Cardiac muscle cell (in vitro differentiated cells and primary cell): ENCODE results near the gene NEU3. TPM values are rescaled to one million over a fixed set of nuclear protein-coding genes. Genes with fewer than 3 reads are reported as not detected.
"Not testable (repeated sequence)": the region's sequence is repeated elsewhere in the genome, so short reads cannot be mapped to it uniquely, and the experiment has no call there.

ENCODE experiments used
- DNase-seq, 2 donors: peaks; one replicate each; pipeline versions ENCODE4 v3.0.0 to v3.0.0-alpha.2; 2010 to 2017; ENCODE audit warnings: low read depth in 1 of 2, low spot score in 1 of 2
- H3K27ac ChIP-seq: fragments of 200-600 bp; sonication (generic); 2 replicates; pipeline ENCODE4 v1.5.1; 2016
- H3K27me3 ChIP-seq: fragments of 200-600 bp; sonication (generic); 2 replicates; pipeline ENCODE4 v1.6.0; 2016; ENCODE audit warnings: control low read depth
- H3K36me3 ChIP-seq: fragments of 200-600 bp; sonication (generic); 2 replicates; pipeline ENCODE4 v1.5.1; 2016; ENCODE audit warnings: control low read depth
- H3K4me1 ChIP-seq: fragments of 200-600 bp; sonication (generic); 2 replicates; pipeline ENCODE4 v1.8.1; 2017; ENCODE audit warnings: low read depth, mild to moderate bottlenecking, mixed run types
- H3K4me3 ChIP-seq: fragments of 200-600 bp; sonication (generic); 2 replicates; pipeline ENCODE4 v1.5.1; 2016; ENCODE audit warnings: mild to moderate bottlenecking
- H3K9me3 ChIP-seq: fragments of 200-600 bp; sonication (generic); 2 replicates; pipeline ENCODE4 v1.5.1; 2017; ENCODE audit warnings: low read depth, mild to moderate bottlenecking, control low read depth
- CTCF ChIP-seq: IDR thresholded peaks from 2 replicates; pipeline ENCODE4 v1.5.1; 2012; ENCODE audit warnings: low read depth, mild to moderate bottlenecking, low read length
- polyA plus RNA-seq: library from polyadenylated mRNA; unstranded; fragments of >200 nt; fragmentation: Nextera tagmentation; extraction: Ambion mirVana; gene quantifications from 2 replicates; pipeline ENCODE4 v1.2.1, GENCODE V29; 2016
- total RNA-seq: library from RNA; depleted of rRNA; stranded (reverse); fragments of >200 nt; gene quantifications from 2 replicates; pipeline ENCODE4 v1.2.3, GENCODE V29; 2016

NEU3 gene
- total and polyA plus RNA-seq, 2 experiments from 2014 or later: 4.4 to 14.3 TPM

- Histone ChIP-seq H3K27ac (no peak overlapping the region), H3K4me1 (no peaks in the 10 kb centered on the region), H3K27me3 (no peaks in the 10 kb centered on the region), H3K36me3 (no peaks in the 10 kb centered on the region), H3K4me3 (no peak overlapping the region), H3K9me3 (no peaks in the 10 kb centered on the region)
- DNase-seq: no peak
- TF ChIP-seq CTCF: no peak
Measured at GRCh38 chr11:75041263-75041662, 52.5 kb downstream of the NEU3 start.

- H3K4me3 ChIP-seq: not testable (repeated sequence)
Measured at GRCh38 chr11:75041821-75042220, 53.1 kb downstream of the NEU3 start.

GRCh38 chr11:75044381-75045170 is 55.8 kb downstream of the NEU3 start:
- not testable (repeated sequence) for H3K27me3 ChIP-seq, H3K9me3 ChIP-seq, H3K36me3 ChIP-seq, H3K4me3 ChIP-seq, DNase-seq, H3K4me1 ChIP-seq, H3K27ac ChIP-seq

More at GRCh38 chr11:75041821-75042220, 53.1 kb downstream of the NEU3 start:
- DNase-seq, H3K27me3 ChIP-seq, H3K4me1 ChIP-seq, H3K27ac ChIP-seq, H3K9me3 ChIP-seq, H3K36me3 ChIP-seq: not testable (repeated sequence)

GRCh38 chr11:75046668-75047067 is 57.9 kb downstream of the NEU3 start:
- H3K27me3 ChIP-seq, H3K36me3 ChIP-seq, H3K27ac ChIP-seq, H3K9me3 ChIP-seq, H3K4me3 ChIP-seq, H3K4me1 ChIP-seq, DNase-seq: not testable (repeated sequence)

- Histone ChIP-seq H3K27me3 (no peaks in the 10 kb centered on the region), H3K27ac (no peak overlapping the region), H3K36me3 (no peaks in the 10 kb centered on the region), H3K4me3 (no peak overlapping the region), H3K9me3 (no peaks in the 10 kb centered on the region), H3K4me1 (no peaks in the 10 kb centered on the region)
- DNase-seq: no peak
- TF ChIP-seq CTCF: no peak
Measured at GRCh38 chr11:75047191-75047590, 58.5 kb downstream of the NEU3 start.

GRCh38 chr11:75049501-75050266 is 61.0 kb downstream of the NEU3 start:
- not testable (repeated sequence) for H3K9me3 ChIP-seq, H3K4me1 ChIP-seq, DNase-seq, H3K36me3 ChIP-seq, H3K27me3 ChIP-seq, H3K27ac ChIP-seq, H3K4me3 ChIP-seq

- Histone ChIP-seq H3K36me3 (no peaks in the 10 kb centered on the region), H3K27me3 (no peaks in the 10 kb centered on the region), H3K27ac (no peak overlapping the region), H3K9me3 (no peaks in the 10 kb centered on the region), H3K4me3 (no peak overlapping the region), H3K4me1 (no peaks in the 10 kb centered on the region)
- no peak for TF ChIP-seq CTCF
- no peak for DNase-seq
Measured at GRCh38 chr11:75050516-75050915, 61.8 kb downstream of the NEU3 start.
